OCI-LY3 (cell line): Measurements from ENCODE around the gene CYS1.

Experiments
- H2AFZ ChIP-seq: fragments of 200-600, 300-600 bp; shearing (Covaris generic); 2 replicates; pipeline ENCODE4 v1.6.0; 2014; ENCODE audit warnings: antibody characterized with exemption, low read depth, low read length
- H3K27ac ChIP-seq: fragments of 200-600, 300-600 bp; sonication (generic); 2 replicates; pipeline ENCODE4 v1.5.1; 2014; ENCODE audit warnings: mild to moderate bottlenecking, low read length, moderate library complexity, mixed read lengths
- H3K27me3 ChIP-seq: fragments of 200-600, 300-600 bp; sonication (generic); 2 replicates; pipeline ENCODE4 v1.6.1; 2014; ENCODE audit warnings: low read depth, low read length, mixed read lengths
- H3K36me3 ChIP-seq: fragments of 200-600, 300-600 bp; sonication (generic); replicated peaks from 2 replicates; pipeline ENCODE3; 2014; ENCODE audit warnings: low read depth, low read length, mixed read lengths
- H3K4me1 ChIP-seq: fragments of 300-600, 200-600 bp; sonication (generic); 2 replicates; pipeline ENCODE4 v1.6.1; 2014; ENCODE audit warnings: low read length, mixed read lengths
- H3K4me2 ChIP-seq: fragments of 200-600, 300-600 bp; sonication (generic); 2 replicates; pipeline ENCODE4 v1.6.1; 2014; ENCODE audit warnings: low read length, mixed read lengths
- H3K4me3 ChIP-seq: fragments of 300-600, 200-600 bp; sonication (generic); 2 replicates; pipeline ENCODE4 v1.5.1; 2014; ENCODE audit warnings: antibody characterized with exemption, mild to moderate bottlenecking, low read length, moderate library complexity
- H3K79me2 ChIP-seq: fragments of 300-600, 200-600 bp; shearing (Covaris generic); 2 replicates; pipeline ENCODE4 v1.6.1; 2014; ENCODE audit warnings: mild to moderate bottlenecking, low read length, mixed read lengths
- H3K9ac ChIP-seq: fragments of 300-600, 200-600 bp; shearing (Covaris generic); 2 replicates; pipeline ENCODE4 v1.6.0; 2014; ENCODE audit warnings: mild to moderate bottlenecking, low read length, moderate library complexity
- H3K9me3 ChIP-seq: fragments of 200-600, 300-600 bp; shearing (Covaris generic); 2 replicates; pipeline ENCODE4 v1.6.1; 2014; ENCODE audit warnings: low read length, mixed read lengths; ENCODE audit not compliant: insufficient read depth
- H4K20me1 ChIP-seq: fragments of 200-600, 300-600 bp; sonication (generic); 2 replicates; pipeline ENCODE4 v1.6.1; 2016; ENCODE audit warnings: low read length, mixed read lengths; ENCODE audit not compliant: insufficient read depth
- CTCF ChIP-seq: fragments of 200-600, 300-600 bp; sonication (generic); IDR thresholded peaks from 2 replicates; pipeline ENCODE4 v1.5.1; 2014; ENCODE audit warnings: antibody characterized with exemption, low read length, low read depth
- EZH2phosphoT487 ChIP-seq: fragments of 200-600 bp; shearing (Covaris generic); IDR thresholded peaks from 2 replicates; pipeline ENCODE4 v1.6.1; 2018; ENCODE audit warnings: antibody characterized with exemption, mixed run types, low read depth

The CYS1 gene

GRCh38 chr2:10007435-10007834, 72.8 kb downstream of the CYS1 start:
- Histone ChIP-seq H3K4me1 (no peaks in the 10 kb centered on the region), H4K20me1 (no peaks in the 10 kb centered on the region), H3K79me2 (no peaks in the 10 kb centered on the region), H3K27me3 (no peaks in the 10 kb centered on the region), H3K9me3 (no peaks in the 10 kb centered on the region), H3K4me3 (no peak overlapping the region), H3K9ac (no peak overlapping the region), H2AFZ (no peak overlapping the region), H3K27ac (no peak overlapping the region), H3K36me3 (no peaks in the 10 kb centered on the region), H3K4me2 (no peak overlapping the region)
- no peak for TF ChIP-seq CTCF
- no peak for TF ChIP-seq EZH2phosphoT487
